Measurements from ENCODE around the gene SHISA2. TPM values are rescaled to one million over a fixed set of nuclear protein-coding genes. Genes with fewer than 3 reads are reported as not detected.
"Not testable (repeated sequence)": the region's sequence is repeated elsewhere in the genome, so short reads cannot be mapped to it uniquely, and the experiment has no call there.

Gene SHISA2
- polyA plus RNA-seq (2012; ENCODE audit: low read depth, missing spikeins) = not detected

DNA sequence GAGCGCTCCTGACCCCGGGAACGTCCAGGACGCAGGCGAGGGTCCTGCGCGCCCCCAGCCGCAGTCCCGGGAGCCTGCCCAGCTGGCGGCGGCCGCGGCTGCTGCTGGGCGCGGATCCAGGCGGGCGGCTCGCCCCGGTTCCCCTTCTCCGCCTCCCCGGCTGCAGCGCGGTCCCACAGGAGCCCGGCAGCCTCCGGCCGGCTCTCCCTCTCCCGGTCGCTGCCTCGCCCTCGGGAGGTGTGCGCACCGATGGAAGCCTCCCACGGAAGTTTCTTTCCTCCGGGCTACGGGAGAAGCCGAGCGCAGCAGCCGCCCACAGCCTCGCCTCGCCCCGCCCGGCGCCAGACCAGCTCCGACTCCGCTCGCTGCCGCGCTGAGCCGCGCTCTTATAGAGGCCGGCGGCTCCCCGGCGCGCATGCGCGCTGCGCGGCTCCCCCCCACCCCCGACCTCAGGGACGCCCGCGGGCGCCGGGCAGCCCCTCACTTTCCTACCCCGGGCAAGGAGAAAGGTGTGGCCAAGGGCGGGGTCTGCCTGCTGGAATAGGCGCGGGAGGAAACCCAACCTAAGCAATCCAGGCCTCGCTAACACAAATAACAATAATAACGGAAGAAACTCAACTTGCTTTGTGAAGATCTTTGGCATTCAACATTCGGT lies at the start of gene SHISA2:
SHISA2 (minus strand) TSS at position 360 of the 655 bp plus-strand sequence. CDS start 1,041 bp downstream, outside the sequence.
- DNase-seq (ENCODE audit: insufficient read length, low spot score) = no peak
- TF ChIP-seq POLR2AphosphoS5 (IDR thresholded peaks at IDR 0.05; ENCODE audit: low read depth, low read length) = no peak
- TF ChIP-seq POLR2A (IDR thresholded peaks at IDR 0.05; ENCODE audit: low read depth, low read length) = no peak
- TF ChIP-seq PAX5 (IDR thresholded peaks at IDR 0.05; ENCODE audit: insufficient read depth, low read length, severe bottlenecking) = no peak
- no peak for TF ChIP-seq POU2F2 (IDR thresholded peaks at IDR 0.05; ENCODE audit: low read depth, low read length)
- TF ChIP-seq TAF1 (IDR thresholded peaks at IDR 0.05; ENCODE audit: low read depth, low read length) = no peak
- FAIRE-seq = no peak

DNA sequence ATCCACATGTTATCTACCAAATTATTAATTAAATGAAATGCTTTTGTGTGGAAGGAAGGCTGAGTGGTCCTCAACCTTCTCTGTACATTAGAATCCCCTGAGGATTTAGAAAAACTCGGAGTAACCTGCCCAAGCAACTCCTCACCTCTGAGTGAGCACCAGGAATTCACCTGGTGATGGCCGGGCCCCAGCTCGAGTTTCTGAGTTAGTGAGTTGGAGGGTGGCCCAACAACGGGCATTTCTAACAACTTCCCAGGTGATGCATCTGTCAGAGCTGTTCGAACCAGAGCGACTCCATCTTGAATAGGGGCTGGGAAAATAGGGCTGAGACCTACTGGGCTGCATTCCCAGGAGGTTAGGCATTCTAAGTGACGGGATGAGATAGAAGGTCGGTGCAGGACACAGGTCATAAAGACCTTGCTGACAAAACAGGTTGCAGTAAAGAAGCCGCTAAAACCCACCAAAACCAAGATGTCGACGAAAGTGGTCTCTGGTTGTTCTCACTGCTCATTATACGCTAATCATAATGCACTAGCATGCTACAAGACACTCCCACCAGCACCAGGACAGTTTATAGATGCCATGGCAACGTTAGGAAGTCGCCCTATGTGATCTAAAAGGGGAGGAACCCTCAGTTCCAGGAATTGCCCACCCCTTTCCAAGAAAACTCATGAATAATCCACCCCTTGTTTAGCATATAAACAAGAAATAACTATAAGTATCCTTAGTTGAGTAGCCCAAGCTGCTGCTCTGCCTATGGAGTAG lies 44.2 kb upstream of the SHISA2 start:
- DNase-seq (ENCODE audit: insufficient read length, low spot score) (no peak), FAIRE-seq (no peak)
- no peak for TF ChIP-seq POLR2AphosphoS5 (IDR thresholded peaks at IDR 0.05; ENCODE audit: low read depth, low read length)
- no peak for TF ChIP-seq SPI1 (IDR thresholded peaks at IDR 0.05; ENCODE audit: low read depth, low read length)
- no peak for TF ChIP-seq POLR2A (IDR thresholded peaks at IDR 0.05; ENCODE audit: low read depth, low read length)
- TF ChIP-seq TAF1 (IDR thresholded peaks at IDR 0.05; ENCODE audit: low read depth, low read length) = no peak

DNA sequence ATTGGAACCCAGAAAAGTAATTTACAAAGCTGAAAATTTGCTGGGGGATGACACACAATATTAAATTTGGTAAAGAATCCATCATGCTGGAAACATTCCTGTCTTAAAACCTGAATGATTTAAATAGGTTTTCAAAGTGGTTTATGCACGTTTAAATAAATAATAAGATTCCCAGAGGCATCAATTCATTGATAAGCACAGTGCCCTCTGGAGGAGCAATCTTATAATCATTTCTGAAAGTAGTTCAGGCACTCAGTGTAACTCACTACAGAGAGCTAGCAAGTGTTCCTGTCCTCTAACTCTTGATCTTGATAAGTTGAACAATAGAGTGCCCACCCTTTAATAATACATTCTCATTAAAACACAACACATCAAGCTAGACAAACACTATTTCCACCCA lies 43.5 kb upstream of the SHISA2 start:
- no peak for TF ChIP-seq SPI1 (IDR thresholded peaks at IDR 0.05; ENCODE audit: low read depth, low read length)
- no peak for TF ChIP-seq POLR2AphosphoS5 (IDR thresholded peaks at IDR 0.05; ENCODE audit: low read depth, low read length)
- FAIRE-seq (no peak), DNase-seq (ENCODE audit: insufficient read length, low spot score) (no peak)

DNA sequence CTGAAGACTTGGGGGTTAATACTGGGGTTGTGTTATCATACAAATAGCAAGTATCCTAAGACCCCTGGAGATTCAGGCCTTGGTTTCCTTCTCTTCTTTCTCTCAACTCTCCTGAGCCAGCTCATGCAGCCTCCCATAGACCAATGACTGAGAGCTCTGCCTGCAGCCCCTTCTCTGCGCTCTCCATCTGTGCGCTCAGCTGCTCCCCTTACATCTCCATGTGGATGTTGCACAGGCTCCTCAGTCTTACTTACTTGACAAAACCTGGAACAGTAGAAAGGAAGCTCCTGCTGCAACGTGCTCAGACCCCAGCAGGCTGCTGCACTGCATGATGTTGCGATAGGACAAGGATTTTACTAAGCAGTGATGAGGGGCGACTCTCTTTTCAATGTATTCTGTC lies 25.0 kb upstream of the SHISA2 start:
- not testable (repeated sequence) for DNase-seq (ENCODE audit: insufficient read length, low spot score); FAIRE-seq

DNA sequence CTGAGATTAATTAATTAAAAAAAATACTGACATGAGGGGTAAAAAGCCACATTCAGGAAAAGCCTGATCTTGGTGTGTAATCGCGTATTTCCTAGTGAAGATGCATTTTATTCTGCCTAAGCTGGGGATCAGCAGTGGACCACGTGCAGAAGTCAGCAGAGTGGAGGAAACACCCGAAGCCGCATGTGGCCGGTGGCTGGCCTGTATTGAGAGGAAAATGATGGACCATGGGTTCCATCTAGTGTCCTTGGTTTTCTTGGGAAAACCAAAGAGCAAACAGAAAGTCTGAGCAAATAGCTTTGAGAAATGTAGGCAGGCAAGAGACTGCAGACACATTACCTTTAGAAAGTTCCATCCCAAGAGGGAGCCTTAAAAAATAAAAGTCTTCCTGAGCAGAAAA lies 23.7 kb upstream of the SHISA2 start:
- no peak for TF ChIP-seq POLR2AphosphoS5 (IDR thresholded peaks at IDR 0.05; ENCODE audit: low read depth, low read length)
- TF ChIP-seq SPI1 (IDR thresholded peaks at IDR 0.05; ENCODE audit: low read depth, low read length) = no peak
- no peak for TF ChIP-seq POLR2A (IDR thresholded peaks at IDR 0.05; ENCODE audit: low read depth, low read length)
- TF ChIP-seq PAX5 (IDR thresholded peaks at IDR 0.05; ENCODE audit: insufficient read depth, low read length, severe bottlenecking) = no peak
- TF ChIP-seq TAF1 (IDR thresholded peaks at IDR 0.05; ENCODE audit: low read depth, low read length) = no peak
- TF ChIP-seq POU2F2 (IDR thresholded peaks at IDR 0.05; ENCODE audit: low read depth, low read length) = no peak
- no peak for DNase-seq (ENCODE audit: insufficient read length, low spot score)
- no peak for FAIRE-seq

DNA sequence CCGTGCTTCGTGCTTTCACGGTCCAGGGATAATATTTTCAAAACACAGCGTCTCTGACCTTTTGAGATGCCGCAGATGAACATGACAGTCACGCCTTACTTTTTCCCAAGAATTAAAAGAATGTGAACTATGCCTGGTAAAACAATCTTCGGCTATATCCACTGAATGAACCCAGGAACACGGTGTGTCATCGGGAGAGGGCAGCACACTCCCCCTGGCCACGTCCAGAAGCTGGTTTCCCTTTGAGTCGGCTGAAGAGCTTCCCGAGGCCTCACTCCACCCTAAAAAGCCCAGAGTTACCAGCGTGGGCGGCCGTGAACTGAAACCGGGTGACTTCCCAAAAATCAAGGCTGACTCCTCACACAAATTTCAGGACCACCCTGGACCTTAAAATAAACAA lies 22.9 kb upstream of the SHISA2 start:
- DNase-seq (ENCODE audit: insufficient read length, low spot score) (no peak), FAIRE-seq (no peak)
- no peak for TF ChIP-seq SPI1 (IDR thresholded peaks at IDR 0.05; ENCODE audit: low read depth, low read length)

DNA sequence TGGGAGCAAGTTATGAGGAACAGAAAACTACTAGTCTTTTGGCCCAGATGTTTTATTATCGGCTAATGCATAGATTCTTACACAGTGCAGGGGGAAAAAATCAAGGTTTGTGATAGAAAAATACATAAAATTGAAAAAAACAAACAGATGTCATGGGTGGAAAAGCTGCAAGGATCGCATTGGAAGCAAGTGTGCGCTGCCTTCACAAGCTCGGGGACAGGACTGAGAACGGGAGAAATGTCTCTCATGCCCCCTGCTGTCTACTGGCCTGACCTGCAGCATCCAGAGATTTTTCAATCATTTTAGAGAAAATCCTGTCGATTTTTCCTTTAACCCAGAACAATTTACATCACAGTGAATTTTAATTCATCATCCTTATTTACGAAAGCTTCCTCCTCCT lies 20.5 kb upstream of the SHISA2 start:
- DNase-seq (ENCODE audit: insufficient read length, low spot score) = not testable (repeated sequence)
- FAIRE-seq = peak; percentile 98

DNA sequence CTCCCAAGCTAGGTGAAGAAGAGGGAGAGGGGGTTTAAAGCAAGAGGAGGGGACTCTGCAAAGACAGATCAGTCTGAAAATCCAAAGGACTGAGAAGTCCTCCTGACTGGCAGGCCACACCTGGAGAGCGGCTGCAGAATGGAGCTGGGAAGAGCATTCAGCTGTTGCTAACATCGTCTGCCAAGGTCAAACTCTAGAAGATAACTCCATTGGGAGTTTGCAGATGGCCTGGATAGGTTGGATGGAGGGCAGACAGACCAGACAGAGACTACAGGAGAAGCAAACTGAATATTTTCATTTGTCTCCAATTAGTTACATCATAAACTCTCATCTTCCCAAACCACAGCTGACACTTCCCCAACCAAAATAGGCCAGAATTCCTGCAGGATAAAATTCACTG lies 19.9 kb upstream of the SHISA2 start:
- DNase-seq (ENCODE audit: insufficient read length, low spot score) = no peak
- no peak for FAIRE-seq

DNA sequence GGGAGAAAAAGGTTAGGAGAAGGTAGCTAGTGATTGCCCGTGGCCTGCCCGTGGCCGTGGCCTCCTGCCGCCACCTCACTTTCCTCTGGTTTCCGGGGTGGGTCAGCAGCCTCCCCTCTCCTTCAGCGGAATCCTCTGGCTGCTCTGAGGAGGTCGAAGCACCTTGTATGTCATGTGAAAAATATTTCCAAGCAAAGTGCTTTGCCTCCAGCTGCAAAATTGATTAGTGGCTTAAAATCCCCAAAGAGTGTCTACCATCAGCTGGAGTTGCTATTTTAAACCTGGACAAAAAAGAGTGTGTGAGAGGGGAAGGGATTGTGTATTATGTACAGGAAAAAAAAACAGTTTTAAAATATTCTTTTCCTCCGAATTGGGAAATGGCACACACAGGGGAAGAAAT lies 17.8 kb upstream of the SHISA2 start:
- DNase-seq (ENCODE audit: insufficient read length, low spot score); FAIRE-seq: not testable (repeated sequence)

More for the DNA sequence above, 19.9 kb upstream of the SHISA2 start:
- TF ChIP-seq POLR2A (IDR thresholded peaks at IDR 0.05; ENCODE audit: low read depth, low read length) = no peak
- no peak for TF ChIP-seq SPI1 (IDR thresholded peaks at IDR 0.05; ENCODE audit: low read depth, low read length)
- no peak for TF ChIP-seq TAF1 (IDR thresholded peaks at IDR 0.05; ENCODE audit: low read depth, low read length)
- TF ChIP-seq POU2F2 (IDR thresholded peaks at IDR 0.05; ENCODE audit: low read depth, low read length) = no peak
- no peak for TF ChIP-seq PAX5 (IDR thresholded peaks at IDR 0.05; ENCODE audit: insufficient read depth, low read length, severe bottlenecking)
- TF ChIP-seq POLR2AphosphoS5 (IDR thresholded peaks at IDR 0.05; ENCODE audit: low read depth, low read length) = no peak

DNA sequence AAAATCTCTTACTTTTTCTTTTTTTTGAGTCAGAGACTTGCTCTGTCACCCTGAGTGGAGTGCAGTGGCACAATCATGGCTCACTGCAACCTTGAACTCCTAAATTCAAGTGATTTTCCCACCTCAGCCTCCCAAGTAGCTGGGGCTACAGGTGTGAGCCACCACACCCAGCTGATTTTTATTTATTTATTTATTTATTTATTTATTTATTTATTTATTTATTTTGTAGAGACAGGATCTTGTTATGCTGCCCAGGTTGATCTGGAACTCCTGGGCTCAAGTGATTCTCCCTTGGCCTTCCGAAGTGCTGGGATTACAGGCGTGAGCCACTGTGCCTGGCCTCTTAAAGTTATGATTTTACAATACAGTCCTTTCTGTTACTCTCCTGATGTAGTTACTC lies 16.6 kb upstream of the SHISA2 start:
- FAIRE-seq; DNase-seq (ENCODE audit: insufficient read length, low spot score): not testable (repeated sequence)

DNA sequence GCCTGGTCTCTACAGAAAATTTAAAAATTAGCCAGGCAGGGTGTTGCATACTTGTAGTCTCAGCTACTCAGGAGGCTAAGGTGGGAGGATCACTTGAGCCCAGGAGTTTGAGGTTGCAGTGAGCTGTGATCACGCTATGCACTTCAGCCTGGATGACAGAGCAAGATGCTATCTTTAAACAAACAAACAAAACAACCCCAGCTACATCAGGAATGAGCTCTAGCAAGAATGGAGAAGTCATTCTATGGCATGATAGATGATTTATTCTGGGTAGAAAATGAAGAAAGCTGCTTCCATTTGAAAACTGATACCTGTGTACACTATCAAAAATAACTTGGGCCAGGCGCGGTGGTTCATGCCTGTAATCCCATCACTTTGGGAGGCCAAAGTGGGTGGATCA lies 15.8 kb upstream of the SHISA2 start:
- FAIRE-seq (no peak), DNase-seq (ENCODE audit: insufficient read length, low spot score) (no peak)
- TF ChIP-seq POLR2A (IDR thresholded peaks at IDR 0.05; ENCODE audit: low read depth, low read length) (no peak), TAF1 (IDR thresholded peaks at IDR 0.05; ENCODE audit: low read depth, low read length) (no peak), PAX5 (IDR thresholded peaks at IDR 0.05; ENCODE audit: insufficient read depth, low read length, severe bottlenecking) (no peak), SPI1 (IDR thresholded peaks at IDR 0.05; ENCODE audit: low read depth, low read length) (no peak), POU2F2 (IDR thresholded peaks at IDR 0.05; ENCODE audit: low read depth, low read length) (no peak), POLR2AphosphoS5 (IDR thresholded peaks at IDR 0.05; ENCODE audit: low read depth, low read length) (no peak)

DNA sequence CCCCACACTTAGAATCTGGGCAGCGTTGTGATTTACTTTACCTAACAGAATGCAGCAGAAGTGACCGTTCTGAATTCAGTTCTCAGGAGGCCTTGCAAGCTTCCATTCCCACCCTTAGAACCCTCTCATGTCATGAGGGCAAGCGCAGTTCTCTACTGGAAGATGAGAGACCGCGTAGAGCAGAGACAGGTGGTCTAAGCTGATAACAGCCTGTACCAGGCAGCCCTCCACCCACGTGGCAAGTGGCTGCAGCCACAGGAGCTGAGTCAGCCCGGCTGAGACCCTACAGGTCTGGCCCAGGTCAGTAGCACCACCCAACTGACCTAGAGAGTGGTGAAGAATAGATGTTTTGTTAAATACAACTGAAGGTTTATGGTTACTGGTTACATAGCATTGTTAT lies 14.7 kb upstream of the SHISA2 start:
- not testable (repeated sequence) for DNase-seq (ENCODE audit: insufficient read length, low spot score); FAIRE-seq
